ENCODE data around the gene FKBP10.

FKBP10 gene

GRCh38 chr17:41777574-41778188 is 35.1 kb upstream of the FKBP10 start:
- Histone ChIP-seq H3K27ac (ENCODE audit: low read length) (no peak overlapping the region), H3K9ac (ENCODE audit: low read length) (no peak overlapping the region)
- no peak for DNase-seq

GRCh38 chr17:41779954-41780353 is 32.9 kb upstream of the FKBP10 start:
- no peaks in the 10 kb centered on the region for H3K9me2 ChIP-seq (replicated peaks; ENCODE audit: insufficient read depth, low read length)
- H3K4me1 ChIP-seq (ENCODE audit: low read length): no peaks in the 10 kb centered on the region
- no peak overlapping the region for H3K9ac ChIP-seq (ENCODE audit: low read length)
- TF ChIP-seq EZH2phosphoT487 (IDR thresholded peaks at IDR 0.05; ENCODE audit: low read length) (no peak), EZH2 (optimal IDR thresholded peaks at IDR 0.05; ENCODE audit: low read depth, low read length) (no peak), CTCF (IDR thresholded peaks at IDR 0.05; ENCODE audit: low read length) (no peak)
- DNase-seq: no peak
- H3K9me3 ChIP-seq (replicated peaks; ENCODE audit: insufficient read depth, low read length): no peaks in the 10 kb centered on the region
- H3K4me2 ChIP-seq (ENCODE audit: low read depth, low read length): no peak overlapping the region
- no peaks in the 10 kb centered on the region for H3K27me3 ChIP-seq (replicated peaks; ENCODE audit: insufficient read depth, low read length)
- no peaks in the 10 kb centered on the region for H4K20me1 ChIP-seq (ENCODE audit: insufficient read depth, low read length)
- H3K4me3 ChIP-seq (ENCODE audit: low read length): no peak overlapping the region
- H3F3A ChIP-seq (ENCODE audit: insufficient read depth, low read length): no peaks in the 10 kb centered on the region
- no peak overlapping the region for H2AFZ ChIP-seq (ENCODE audit: low read length)
- no peak overlapping the region for H3K27ac ChIP-seq (ENCODE audit: low read length)
- H3K79me2 ChIP-seq (ENCODE audit: low read length): 0 out of 2 replicates have a peak, but pooled peaks cover 2% of the 10 kb centered on the region
- no peaks in the 10 kb centered on the region for H3K36me3 ChIP-seq (replicated peaks; ENCODE audit: insufficient read depth, low read length)

More at GRCh38 chr17:41777574-41778188, 35.1 kb upstream of the FKBP10 start:
- no peaks in the 10 kb centered on the region for H3K79me2 ChIP-seq (ENCODE audit: low read length)
- no peak overlapping the region for H3K4me3 ChIP-seq (ENCODE audit: low read length)
- H4K20me1 ChIP-seq (ENCODE audit: insufficient read depth, low read length): no peaks in the 10 kb centered on the region
- no peaks in the 10 kb centered on the region for H3K27me3 ChIP-seq (replicated peaks; ENCODE audit: insufficient read depth, low read length)
- no peaks in the 10 kb centered on the region for H3K4me1 ChIP-seq (ENCODE audit: low read length)
- H3K9me3 ChIP-seq (replicated peaks; ENCODE audit: insufficient read depth, low read length): no peaks in the 10 kb centered on the region
- TF ChIP-seq EZH2phosphoT487 (IDR thresholded peaks at IDR 0.05; ENCODE audit: low read length): no peak
- TF ChIP-seq EZH2 (optimal IDR thresholded peaks at IDR 0.05; ENCODE audit: low read depth, low read length): no peak
- no peak for TF ChIP-seq CTCF (IDR thresholded peaks at IDR 0.05; ENCODE audit: low read length)
- H3K4me2 ChIP-seq (ENCODE audit: low read depth, low read length): no peak overlapping the region
- no peak overlapping the region for H2AFZ ChIP-seq (ENCODE audit: low read length)
- no peaks in the 10 kb centered on the region for H3K9me2 ChIP-seq (replicated peaks; ENCODE audit: insufficient read depth, low read length)
- H3F3A ChIP-seq (ENCODE audit: insufficient read depth, low read length): no peaks in the 10 kb centered on the region
- H3K36me3 ChIP-seq (replicated peaks; ENCODE audit: insufficient read depth, low read length): no peaks in the 10 kb centered on the region

- Histone ChIP-seq H3K4me2 (ENCODE audit: low read depth, low read length) (no peak overlapping the region), H3K9ac (ENCODE audit: low read length) (no peak overlapping the region), H3K36me3 (replicated peaks; ENCODE audit: insufficient read depth, low read length) (no peaks in the 10 kb centered on the region), H3K79me2 (ENCODE audit: low read length) (peaks cover 9% of the 10 kb centered on the region), H3K9me3 (replicated peaks; ENCODE audit: insufficient read depth, low read length) (no peaks in the 10 kb centered on the region), H3K27me3 (replicated peaks; ENCODE audit: insufficient read depth, low read length) (no peaks in the 10 kb centered on the region), H2AFZ (ENCODE audit: low read length) (no peak overlapping the region), H3K4me1 (ENCODE audit: low read length) (0 out of 2 replicates have a peak, but pooled peaks cover 3% of the 10 kb centered on the region), H4K20me1 (ENCODE audit: insufficient read depth, low read length) (no peaks in the 10 kb centered on the region), H3K4me3 (ENCODE audit: low read length) (no peak overlapping the region), H3K27ac (ENCODE audit: low read length) (no peak overlapping the region), H3K9me2 (replicated peaks; ENCODE audit: insufficient read depth, low read length) (no peaks in the 10 kb centered on the region), H3F3A (ENCODE audit: insufficient read depth, low read length) (no peaks in the 10 kb centered on the region)
- TF ChIP-seq EZH2 (optimal IDR thresholded peaks at IDR 0.05; ENCODE audit: low read depth, low read length) (no peak), CTCF (IDR thresholded peaks at IDR 0.05; ENCODE audit: low read length) (no peak), EZH2phosphoT487 (IDR thresholded peaks at IDR 0.05; ENCODE audit: low read length) (no peak)
- DNase-seq: no peak
These were observed 31.2 kb upstream of the FKBP10 start for GRCh38 chr17:41781404-41782110.
